Transverse colon (tissue), 4 donors: ENCODE measurements around the gene NOP53. TPM values are rescaled to one million over a fixed set of nuclear protein-coding genes. Genes with fewer than 3 reads are reported as not detected.

Source experiments
- DNase-seq: peaks from one replicate; pipeline ENCODE4 v3.0.0-alpha.2; 2019
- H3K27ac ChIP-seq, 4 donors: fragments of 200-600 bp; sonication (generic); 2 replicates each; pipeline ENCODE4 v1.5.1; 2016 to 2018; ENCODE audit warnings: inconsistent platforms in 4 of 4
- H3K27me3 ChIP-seq: fragments of 200-600 bp; sonication (generic); 2 replicates; pipeline ENCODE4 v1.5.1; 2017; ENCODE audit warnings: inconsistent platforms
- H3K36me3 ChIP-seq, 4 donors: fragments of 200-600 bp; sonication (generic); 2 replicates each; pipeline ENCODE4 v1.5.1; 2017 to 2019; ENCODE audit warnings: inconsistent platforms in 4 of 4
- H3K4me1 ChIP-seq, 4 donors: fragments of 200-600 bp; sonication (generic); 2 replicates each; pipeline ENCODE4 v1.5.1; 2017 to 2020; ENCODE audit warnings: inconsistent platforms in 4 of 4
- H3K4me3 ChIP-seq, 4 donors: fragments of 200-600 bp; sonication (generic); 1 replicate in 1 of 4; 2 replicates in 3 of 4; pipeline versions ENCODE4 v1.5.1 to v1.6.1; 2017 to 2019; ENCODE audit warnings: inconsistent platforms in 4 of 4
- H3K9me3 ChIP-seq, 2 donors: fragments of 200-600 bp; sonication (generic); 2 replicates each; pipeline ENCODE4 v1.5.1; 2017 to 2019; ENCODE audit warnings: inconsistent platforms in 2 of 2
- EP300 ChIP-seq: sonication (generic); formaldehyde crosslinking; IDR thresholded peaks from one replicate; pipeline ENCODE4 v1.6.1; 2017; ENCODE audit warnings: antibody characterized with exemption, low read depth
- POLR2A ChIP-seq: fragments of 450-650 bp; IDR thresholded peaks from one replicate; pipeline ENCODE4 v1.6.1; 2016; ENCODE audit warnings: antibody characterized with exemption, mild to moderate bottlenecking, moderate library complexity
- POLR2AphosphoS5 ChIP-seq, 3 donors: sonication (generic); formaldehyde crosslinking; IDR thresholded peaks; one replicate each; pipeline ENCODE4 v1.6.1; 2016; ENCODE audit warnings: antibody characterized with exemption in 3 of 3
- WGBS, 2 donors: methylation state at CpG; one replicate each; pipeline ENCODE4 v1.1.5; 2018; ENCODE audit warnings: low coverage in 1 of 2; 5-methylcytosine and 5-hydroxymethylcytosine counted together
- in situ Hi-C, 4 donors: fragments of 200-750 bp; cut with MboI; loops; one replicate each; pipeline versions ENCODE4 v1.15.0 to v1.15.1; 2017; ENCODE audit warnings: low sequenced_read_pairs in 3 of 4, low pct_ligation_motif_present in 1 of 4, low pct_unique_long_range_greater_than_20kb in 1 of 4
- intact Hi-C: fragments of 100-400 bp; cut with DNase I; formaldehyde crosslinking; loops from one replicate; pipeline ENCODE4 v1.15.1; 2023; ENCODE audit warnings: low total_unique reads
- total RNA-seq, 4 donors: library from RNA; depleted of rRNA; stranded (reverse); fragments of >200 nt; gene quantifications; one replicate each; pipeline ENCODE4 v1.1.0, GENCODE V29; 2016
- TF ChIP-seq, protein P1 (sequence below), 5 experiments: fragments of 200-600 bp in 3 of 5; fragments of 450-650 bp in 2 of 5; sonication (generic) in 3 of 5; IDR thresholded peaks; 1 replicate in 2 of 5; 2 replicates in 3 of 5; pipeline ENCODE4 v1.5.1; 2016 to 2017; ENCODE audit warnings: antibody characterized with exemption in 5 of 5, inconsistent platforms in 3 of 5, mild to moderate bottlenecking in 2 of 5, moderate library complexity in 1 of 5

Gene NOP53
- total RNA-seq, 4 donors from 2014 or later = 239 to 490 (median 364) TPM

DNA sequence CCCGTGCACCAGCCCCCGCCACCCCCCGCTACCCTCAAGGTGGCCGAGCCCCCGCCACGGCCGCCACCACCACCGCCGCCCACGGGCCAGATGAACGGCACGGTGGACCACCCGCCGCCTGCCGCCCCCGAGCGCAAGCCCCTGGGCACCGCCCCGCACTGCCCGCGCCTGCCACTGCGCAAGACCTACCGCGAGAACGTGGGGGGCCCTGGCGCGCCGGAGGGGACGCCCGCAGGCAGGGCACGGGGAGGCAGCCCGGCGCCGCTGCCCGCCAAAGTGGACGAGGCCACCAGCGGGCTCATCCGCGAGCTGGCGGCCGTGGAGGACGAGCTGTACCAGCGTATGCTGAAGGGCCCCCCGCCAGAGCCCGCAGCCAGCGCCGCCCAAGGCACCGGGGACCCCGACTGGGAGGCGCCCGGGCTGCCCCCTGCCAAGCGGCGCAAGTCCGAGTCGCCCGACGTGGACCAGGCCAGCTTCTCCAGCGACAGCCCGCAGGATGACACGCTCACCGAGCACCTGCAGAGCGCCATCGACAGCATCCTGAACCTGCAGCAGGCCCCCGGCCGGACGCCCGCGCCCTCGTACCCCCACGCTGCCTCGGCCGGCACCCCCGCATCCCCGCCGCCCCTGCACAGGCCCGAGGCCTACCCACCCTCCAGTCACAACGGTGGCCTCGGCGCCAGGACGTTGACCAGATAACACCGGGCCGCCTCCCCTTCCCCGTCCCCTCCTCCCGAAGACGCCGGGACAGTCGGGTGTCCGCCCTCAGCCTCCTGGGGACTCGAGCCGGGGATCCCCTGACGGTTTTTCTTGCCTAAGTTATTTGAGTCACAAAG lies 43.4 kb upstream of the NOP53 start:
- in situ Hi-C loops (loop anchor here in 3 of 4 donors (10.0 to 25.0 kb wide), 3 partner anchors 267 to 415 kb away; partner anchors contain the start of gene C5AR1 (in 1 of the 3)), intact Hi-C loops (loop anchor here (10.0 kb wide), 1 partner anchor 187 kb away; the partner anchor contains the start of gene NAPA)
- H3K27me3 ChIP-seq = no peaks in the 10 kb centered on the region
- H3K36me3 ChIP-seq = peaks cover 0 to 14% (median 3%) of the 10 kb centered on the region in 4 donors
- no peak overlapping the region for H3K27ac ChIP-seq
- peaks cover 4 to 17% (median 13%) of the 10 kb centered on the region in 4 donors for H3K4me1 ChIP-seq
- DNase-seq = no peak
- H3K4me3 ChIP-seq = no peak overlapping the region
- 97% methylated on average over 69 of the region's 91 CpGs; no CpG with 5 or more reads in 1 of the 2 donors for WGBS, 2 donors
- TF ChIP-seq, protein P1, sequence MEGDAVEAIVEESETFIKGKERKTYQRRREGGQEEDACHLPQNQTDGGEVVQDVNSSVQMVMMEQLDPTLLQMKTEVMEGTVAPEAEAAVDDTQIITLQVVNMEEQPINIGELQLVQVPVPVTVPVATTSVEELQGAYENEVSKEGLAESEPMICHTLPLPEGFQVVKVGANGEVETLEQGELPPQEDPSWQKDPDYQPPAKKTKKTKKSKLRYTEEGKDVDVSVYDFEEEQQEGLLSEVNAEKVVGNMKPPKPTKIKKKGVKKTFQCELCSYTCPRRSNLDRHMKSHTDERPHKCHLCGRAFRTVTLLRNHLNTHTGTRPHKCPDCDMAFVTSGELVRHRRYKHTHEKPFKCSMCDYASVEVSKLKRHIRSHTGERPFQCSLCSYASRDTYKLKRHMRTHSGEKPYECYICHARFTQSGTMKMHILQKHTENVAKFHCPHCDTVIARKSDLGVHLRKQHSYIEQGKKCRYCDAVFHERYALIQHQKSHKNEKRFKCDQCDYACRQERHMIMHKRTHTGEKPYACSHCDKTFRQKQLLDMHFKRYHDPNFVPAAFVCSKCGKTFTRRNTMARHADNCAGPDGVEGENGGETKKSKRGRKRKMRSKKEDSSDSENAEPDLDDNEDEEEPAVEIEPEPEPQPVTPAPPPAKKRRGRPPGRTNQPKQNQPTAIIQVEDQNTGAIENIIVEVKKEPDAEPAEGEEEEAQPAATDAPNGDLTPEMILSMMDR (IDR thresholded peaks at IDR 0.05) = no peak
- TF ChIP-seq POLR2A = no peak
- no peak for TF ChIP-seq EP300
- TF ChIP-seq POLR2AphosphoS5 (IDR thresholded peaks at IDR 0.05) = no peak
- no peaks in the 10 kb centered on the region for H3K9me3 ChIP-seq

DNA sequence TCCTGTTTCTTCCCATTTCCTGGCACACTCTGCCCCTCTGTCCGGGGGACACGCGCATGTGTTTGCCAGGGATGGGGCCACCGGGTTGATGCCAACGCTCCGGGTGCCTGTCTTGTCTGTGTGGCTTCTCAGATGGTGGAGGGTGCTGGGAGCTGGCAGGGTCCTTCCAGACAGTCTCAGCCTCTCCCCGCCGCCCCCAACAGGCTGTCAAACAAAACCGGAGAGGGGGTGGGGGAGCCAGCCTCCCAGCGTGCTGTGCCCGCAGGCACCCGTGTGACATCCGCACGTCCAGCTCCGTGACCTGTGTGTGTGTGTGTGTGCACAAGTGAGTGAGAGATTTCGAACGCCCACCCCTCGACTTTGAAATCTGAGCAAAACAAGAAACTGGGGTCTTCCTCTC lies 42.7 kb upstream of the NOP53 start:
- peaks cover 3 to 16% (median 11%) of the 10 kb centered on the region in 4 donors for H3K4me1 ChIP-seq
- peaks cover 0 to 14% (median 3%) of the 10 kb centered on the region in 4 donors for H3K36me3 ChIP-seq
- no peak overlapping the region for H3K4me3 ChIP-seq
- no peak for DNase-seq
- H3K27me3 ChIP-seq = peaks cover under 1% of the 10 kb centered on the region
- H3K9me3 ChIP-seq = no peaks in the 10 kb centered on the region
- intact Hi-C loops (loop anchor here (10.0 kb wide), 1 partner anchor 188 kb away; the partner anchor contains the start of gene NAPA), in situ Hi-C loops (loop anchor here in 3 of 4 donors (10.0 to 25.0 kb wide), 3 partner anchors 268 to 415 kb away; partner anchors contain the start of gene C5AR1 (in 1 of the 3))
- peak overlapping the region in 2 of 4 donors; percentile 63 to 74 for H3K27ac ChIP-seq
- 60 to 87% methylated on average over 1 to 18 of the region's 18 CpGs for WGBS, 2 donors
- TF ChIP-seq EP300 = no peak
- TF ChIP-seq, protein P1 (IDR thresholded peaks at IDR 0.05) = no peak
- no peak for TF ChIP-seq POLR2AphosphoS5 (IDR thresholded peaks at IDR 0.05)
- TF ChIP-seq POLR2A = no peak

DNA sequence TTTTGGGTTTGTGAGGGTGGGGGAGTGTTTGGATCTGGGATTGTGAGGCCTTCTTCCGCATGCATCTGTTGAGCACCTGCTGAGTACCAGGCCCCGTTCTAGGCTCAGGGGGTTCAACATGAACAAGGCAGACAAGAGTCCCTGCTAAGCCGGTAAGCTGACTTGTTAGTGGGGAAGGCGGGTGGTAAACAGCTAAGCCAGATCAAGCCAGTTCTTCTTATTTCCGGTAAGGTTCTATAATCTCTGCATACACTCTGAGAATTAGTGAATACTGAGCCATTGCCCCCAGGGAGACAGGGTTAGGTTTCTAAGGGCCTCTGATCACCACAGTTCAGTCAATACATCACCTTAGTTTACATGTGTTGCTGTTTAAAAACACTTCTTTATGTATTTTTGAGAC lies 42.0 kb upstream of the NOP53 start:
- in situ Hi-C loops = loop anchor here in 3 of 4 donors (10.0 to 25.0 kb wide), 3 partner anchors 268 to 416 kb away; partner anchors contain the start of gene C5AR1 (in 1 of the 3)
- 80 to 90% methylated on average over 2 to 5 of the region's 5 CpGs for WGBS, 2 donors
- peaks cover 0 to 13% (median 7%) of the 10 kb centered on the region in 4 donors for H3K4me1 ChIP-seq
- H3K27ac ChIP-seq = peak overlapping the region; percentile 54 to 74 (median 63)
- intact Hi-C loops = loop anchor here (10.0 kb wide), 1 partner anchor 188 kb away; the partner anchor contains the start of gene NAPA
- H3K36me3 ChIP-seq = peaks cover 0 to 14% (median 3%) of the 10 kb centered on the region in 4 donors
- TF ChIP-seq POLR2A (no peak), POLR2AphosphoS5 (IDR thresholded peaks at IDR 0.05) (no peak), EP300 (no peak)
- TF ChIP-seq, protein P1 (IDR thresholded peaks at IDR 0.05) = no peak
- DNase-seq = no peak
- H3K4me3 ChIP-seq = no peak overlapping the region
- H3K27me3 ChIP-seq = peaks cover 6% of the 10 kb centered on the region
- no peaks in the 10 kb centered on the region for H3K9me3 ChIP-seq

DNA sequence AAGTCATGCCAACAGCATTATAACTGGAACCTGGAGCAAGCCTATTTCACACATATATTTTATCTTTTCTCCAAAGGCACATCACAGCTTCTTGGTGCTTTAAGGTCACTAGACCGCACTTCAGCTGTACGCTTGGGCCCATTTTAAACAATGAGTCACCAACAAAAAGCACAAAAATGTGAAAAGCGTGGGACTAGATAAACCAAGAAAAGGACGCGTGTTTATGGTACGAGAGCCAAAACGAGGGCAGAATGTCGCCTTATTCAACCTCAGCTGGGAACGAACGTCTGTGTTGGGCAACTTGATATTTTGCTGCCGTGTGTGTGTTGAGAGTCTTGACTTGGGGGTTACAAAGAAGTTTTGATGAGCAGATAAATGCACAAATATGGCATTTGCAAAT lies 41.3 kb upstream of the NOP53 start:
- intact Hi-C loops = loop anchor here (10.0 kb wide), 1 partner anchor 189 kb away; the partner anchor contains the start of gene NAPA
- peak; percentile 19 for DNase-seq
- no peaks in the 10 kb centered on the region for H3K9me3 ChIP-seq
- TF ChIP-seq POLR2AphosphoS5 (IDR thresholded peaks at IDR 0.05) = peak; percentile 38 to 62 (median 56)
- no peak for TF ChIP-seq EP300
- TF ChIP-seq, protein P1 (IDR thresholded peaks at IDR 0.05) = no peak
- TF ChIP-seq POLR2A = no peak
- peak overlapping the region; percentile 59 to 74 (median 63) for H3K27ac ChIP-seq
- peaks cover 6% of the 10 kb centered on the region for H3K27me3 ChIP-seq
- H3K4me1 ChIP-seq = peaks cover 0 to 13% (median 7%) of the 10 kb centered on the region in 4 donors
- no peak overlapping the region for H3K4me3 ChIP-seq
- peaks cover 0 to 14% (median 3%) of the 10 kb centered on the region in 4 donors for H3K36me3 ChIP-seq
- in situ Hi-C loops = loop anchor here in 3 of 4 donors (10.0 to 25.0 kb wide), 3 partner anchors 269 to 417 kb away; partner anchors contain the start of gene C5AR1 (in 1 of the 3)
- WGBS, 2 donors = 67 to 80% methylated on average over 10 to 11 of the region's 11 CpGs
